PC-9 (cell line): ENCODE measurements around the gene UPK1A. TPM values are rescaled to one million over a fixed set of nuclear protein-coding genes. Genes with fewer than 3 reads are reported as not detected.

ENCODE experiments used
- BruUV-seq: library from RNA; stranded (reverse); fragments of 400-500 nt; replicated peaks from 2 replicates; lab custom pipeline; 2021; lab: Mats Ljungman, UMichigan
- CTCF ChIA-PET: fragments of 300-600 bp; sonication (Branson Sonifier 250); formaldehyde crosslinking; loops from one replicate; lab custom pipeline; 2022; ENCODE audit warnings: antibody characterized with exemption; lab: Charles Lee
- POLR2A ChIA-PET: fragments of 300-600 bp; sonication (Branson Sonifier 250); formaldehyde crosslinking; loops from one replicate; lab custom pipeline; 2022; ENCODE audit warnings: antibody characterized with exemption; ENCODE audit not compliant: unreplicated experiment; lab: Charles Lee
- DNase-seq, 2 experiments: peaks; one replicate each; pipeline versions ENCODE4 v3.0.0 to v3.0.0-alpha.2; 2015 to 2022; ENCODE audit warnings: mixed read lengths in 1 of 2
- H2AFZ ChIP-seq: fragments of 200-600 bp; sonication (generic); 2 replicates; pipeline ENCODE4 v1.8.1; 2017; ENCODE audit warnings: antibody characterized with exemption
- H3F3A ChIP-seq: fragments of 200-600 bp; sonication (generic); 2 replicates; pipeline ENCODE4 v1.8.1; 2017; ENCODE audit warnings: antibody characterized with exemption, mild to moderate bottlenecking, low read depth; ENCODE audit not compliant: insufficient read depth
- H3K27ac ChIP-seq: fragments of 200-600 bp; sonication (generic); 2 replicates; pipeline ENCODE4 v1.6.1; 2016; ENCODE audit warnings: mixed run types
- H3K27me3 ChIP-seq: fragments of 200-600 bp; sonication (generic); 2 replicates; pipeline ENCODE4 v1.6.1; 2016; ENCODE audit warnings: low read depth, mixed run types; ENCODE audit not compliant: insufficient read depth
- H3K36me3 ChIP-seq: fragments of 200-600 bp; sonication (generic); 2 replicates; pipeline ENCODE4 v1.6.1; 2016; ENCODE audit warnings: low read depth, mixed run types
- H3K4me1 ChIP-seq: fragments of 200-600 bp; sonication (generic); replicated peaks from 2 replicates; pipeline ENCODE4 v1.6.1; 2016; ENCODE audit warnings: mixed run types; ENCODE audit not compliant: insufficient read depth
- H3K4me2 ChIP-seq: fragments of 200-600 bp; sonication (generic); 2 replicates; pipeline ENCODE4 v1.6.1; 2017; ENCODE audit warnings: mixed run types
- H3K4me3 ChIP-seq: fragments of 200-600 bp; sonication (generic); 2 replicates; pipeline ENCODE4 v1.6.1; 2016; ENCODE audit warnings: mixed run types
- H3K79me2 ChIP-seq: fragments of 200-600 bp; sonication (generic); 2 replicates; pipeline ENCODE4 v1.6.1; 2017; ENCODE audit warnings: low read depth, mixed run types
- H3K9me2 ChIP-seq: fragments of 200-600 bp; sonication (generic); 2 replicates; pipeline ENCODE4 v1.8.1; 2017; ENCODE audit warnings: mild to moderate bottlenecking; ENCODE audit not compliant: insufficient read depth
- H3K9me3 ChIP-seq: fragments of 200-600 bp; sonication (generic); 2 replicates; pipeline ENCODE4 v1.8.1; 2016; ENCODE audit warnings: low read depth; ENCODE audit not compliant: insufficient read depth
- H4K20me1 ChIP-seq: fragments of 200-600 bp; sonication (generic); 2 replicates; pipeline ENCODE4 v1.8.1; 2017; ENCODE audit not compliant: insufficient read depth
- EZH2 ChIP-seq: fragments of 200-600 bp; sonication (generic); IDR thresholded peaks from 2 replicates; pipeline ENCODE4 v1.8.0; 2017; ENCODE audit warnings: antibody characterized with exemption, low read depth
- intact Hi-C: fragments of 100-400 bp; cut with micrococcal nuclease; formaldehyde crosslinking; loops from one replicate; pipeline ENCODE4 v1.10.0; 2022; ENCODE audit not compliant: unreplicated experiment
- total RNA-seq: library from RNA; stranded (reverse); gene quantifications from 2 replicates; pipeline ENCODE4 v1.2.3, GENCODE V29; 2021
- TF ChIP-seq, protein P1 (sequence below): fragments of 200-600 bp; sonication (generic); conservative IDR thresholded peaks from 2 replicates; pipeline ENCODE4 v1.6.1; 2017; ENCODE audit warnings: mixed run types, antibody characterized with exemption, mild to moderate bottlenecking, moderate library complexity

The UPK1A gene
- total RNA-seq, 1 experiment from 2014 or later = 1.6 TPM

DNA sequence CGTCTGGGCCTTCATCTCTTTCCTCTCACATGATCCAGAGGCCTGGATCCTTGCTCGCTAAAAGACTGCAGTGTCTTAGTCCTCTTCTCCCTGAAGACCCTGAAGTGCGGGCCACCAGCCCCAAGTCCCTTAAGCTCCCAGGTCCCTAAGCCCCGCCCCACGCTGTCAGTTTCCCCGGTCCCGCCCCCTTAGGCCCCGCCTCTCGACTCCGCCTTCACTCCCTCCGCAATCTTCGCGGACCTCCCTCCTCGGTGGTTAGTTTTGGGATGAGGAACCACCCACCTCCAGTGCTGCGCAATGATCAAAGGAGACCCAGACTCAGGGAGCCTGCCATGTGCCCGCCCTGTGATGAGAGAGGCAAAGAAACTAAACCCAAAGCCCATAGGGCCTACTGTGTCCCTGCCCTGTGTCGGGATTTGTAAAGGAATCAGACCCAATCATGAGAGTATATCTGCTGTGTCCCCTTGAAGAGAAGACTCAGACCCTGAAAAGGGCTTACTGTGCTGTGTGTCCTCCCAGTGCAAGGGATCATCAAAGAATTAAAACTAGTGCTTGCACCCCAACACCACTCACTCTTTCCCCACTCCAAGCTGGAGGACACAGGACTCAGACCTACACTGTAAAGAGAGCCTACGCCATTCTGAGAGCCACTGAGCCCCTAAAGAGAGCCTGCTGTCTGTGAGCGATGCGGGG, 21.2 kb upstream of the UPK1A start:
- no TSS peak for BruUV-seq
- Histone ChIP-seq H3K4me2 (peak overlapping the region; percentile 94), H3F3A (peaks cover 14% of the 10 kb centered on the region; the same call in 1 of the 2 replicates), H3K36me3 (no peaks in the 10 kb centered on the region), H3K27ac (peak overlapping the region; percentile 20; the same call in 1 of the 2 replicates), H3K27me3 (no peaks in the 10 kb centered on the region), H3K4me3 (peak overlapping the region; percentile 78; the same call in 1 of the 2 replicates), H3K9me3 (no peaks in the 10 kb centered on the region), H4K20me1 (no peaks in the 10 kb centered on the region), H3K79me2 (peaks cover 19% of the 10 kb centered on the region), H3K4me1 (peaks cover 17% of the 10 kb centered on the region), H2AFZ (peak overlapping the region; percentile 96), H3K9me2 (no peaks in the 10 kb centered on the region)
- intact Hi-C loops = loop anchor here (2.0 to 5.0 kb wide), 2 partner anchors 72 to 98 kb away; partner anchors contain the start of gene TMEM147
- DNase-seq = peak in 1 of 2 experiments; percentile 60
- ChIA-PET POLR2A (no interaction called here), CTCF (no interaction called here)
- TF ChIP-seq, protein P1, sequence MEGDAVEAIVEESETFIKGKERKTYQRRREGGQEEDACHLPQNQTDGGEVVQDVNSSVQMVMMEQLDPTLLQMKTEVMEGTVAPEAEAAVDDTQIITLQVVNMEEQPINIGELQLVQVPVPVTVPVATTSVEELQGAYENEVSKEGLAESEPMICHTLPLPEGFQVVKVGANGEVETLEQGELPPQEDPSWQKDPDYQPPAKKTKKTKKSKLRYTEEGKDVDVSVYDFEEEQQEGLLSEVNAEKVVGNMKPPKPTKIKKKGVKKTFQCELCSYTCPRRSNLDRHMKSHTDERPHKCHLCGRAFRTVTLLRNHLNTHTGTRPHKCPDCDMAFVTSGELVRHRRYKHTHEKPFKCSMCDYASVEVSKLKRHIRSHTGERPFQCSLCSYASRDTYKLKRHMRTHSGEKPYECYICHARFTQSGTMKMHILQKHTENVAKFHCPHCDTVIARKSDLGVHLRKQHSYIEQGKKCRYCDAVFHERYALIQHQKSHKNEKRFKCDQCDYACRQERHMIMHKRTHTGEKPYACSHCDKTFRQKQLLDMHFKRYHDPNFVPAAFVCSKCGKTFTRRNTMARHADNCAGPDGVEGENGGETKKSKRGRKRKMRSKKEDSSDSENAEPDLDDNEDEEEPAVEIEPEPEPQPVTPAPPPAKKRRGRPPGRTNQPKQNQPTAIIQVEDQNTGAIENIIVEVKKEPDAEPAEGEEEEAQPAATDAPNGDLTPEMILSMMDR = no peak
- TF ChIP-seq EZH2 = no peak

DNA sequence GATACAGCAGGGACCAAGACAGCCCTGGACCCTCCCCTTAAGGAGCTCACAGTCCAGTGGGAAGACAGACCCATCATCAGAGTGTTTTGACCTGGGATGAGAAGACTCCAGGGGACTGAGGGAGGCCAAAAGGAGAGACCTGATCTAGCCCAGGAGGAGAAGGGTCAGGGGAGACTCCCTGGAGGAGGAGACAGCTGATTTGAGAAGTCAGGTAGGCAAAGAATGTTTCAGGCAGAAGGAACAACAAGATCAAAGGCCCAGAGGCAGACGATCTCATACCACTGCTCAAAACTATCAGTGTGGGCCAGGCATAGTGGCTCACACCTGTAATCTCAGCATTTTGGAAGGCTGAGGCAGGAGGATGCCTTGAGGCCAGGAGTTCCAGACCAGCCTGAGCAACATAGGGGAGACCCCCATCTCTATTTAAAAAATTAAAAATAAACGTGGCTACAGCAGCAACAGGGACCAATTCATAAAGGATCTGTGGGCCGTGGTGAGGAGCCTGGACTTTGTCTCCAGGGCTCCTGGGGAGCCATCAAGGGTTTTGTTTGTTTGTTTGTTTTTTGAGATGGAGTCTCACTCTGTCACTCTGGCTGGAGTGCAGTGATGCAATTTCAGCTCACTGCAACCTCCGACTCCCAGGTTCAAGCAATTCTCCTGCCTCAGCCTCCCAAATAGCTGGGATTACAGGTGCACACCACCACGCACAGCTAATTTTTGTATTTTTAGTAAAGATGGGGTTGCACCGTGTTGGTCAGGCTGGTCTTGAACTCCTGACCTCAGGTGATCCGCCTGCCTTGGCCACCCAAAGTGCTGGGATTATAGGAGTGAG, 20.4 kb upstream of the UPK1A start:
- POLR2A ChIA-PET = no interaction called here
- Histone ChIP-seq H3K27me3 (no peaks in the 10 kb centered on the region), H2AFZ (no peak overlapping the region), H3F3A (peaks cover 15% of the 10 kb centered on the region; the same call in 1 of the 2 replicates), H3K27ac (no peak overlapping the region), H4K20me1 (no peaks in the 10 kb centered on the region; the same call in 1 of the 2 replicates), H3K4me3 (no peak overlapping the region), H3K36me3 (no peaks in the 10 kb centered on the region), H3K9me3 (no peaks in the 10 kb centered on the region), H3K9me2 (no peaks in the 10 kb centered on the region), H3K4me1 (peaks cover 17% of the 10 kb centered on the region), H3K79me2 (peaks cover 27% of the 10 kb centered on the region), H3K4me2 (peak overlapping the region; percentile 94; the same call in 1 of the 2 replicates)
- intact Hi-C loops = loop anchor here (2.0 kb wide), 1 partner anchor 71 kb away; no protein-coding TSS in a partner anchor
- no peak for TF ChIP-seq EZH2
- TF ChIP-seq, protein P1 = no peak
- CTCF ChIA-PET = no interaction called here
- DNase-seq = no peak
- BruUV-seq = no TSS peak
